Mesenteric fat pad (tissue), 1 donor: ENCODE results near the gene PRCD. TPM values are rescaled to one million over a fixed set of nuclear protein-coding genes. Genes with fewer than 3 reads are reported as not detected.
A peak's percentile ranks its signal among the peaks of the same experiment; 100 is the strongest.

Source experiments
- DNase-seq: peaks from one replicate; pipeline ENCODE4 v3.0.0-alpha.2; 2020; ENCODE audit warnings: low spot score
- total RNA-seq: library from RNA; stranded (reverse); fragmentation: NEBNext Ultra II Directional; extraction: Animal tissue kit (Norgen Biotek cat#: 25700); gene quantifications from one replicate; pipeline ENCODE4 v1.2.1, GENCODE V29; 2021
- donor health status: DM: yes; HTN: yes; CAD: no.

The PRCD gene
- total RNA-seq, 1 donor from 2014 or later, result 5.4 TPM

DNA sequence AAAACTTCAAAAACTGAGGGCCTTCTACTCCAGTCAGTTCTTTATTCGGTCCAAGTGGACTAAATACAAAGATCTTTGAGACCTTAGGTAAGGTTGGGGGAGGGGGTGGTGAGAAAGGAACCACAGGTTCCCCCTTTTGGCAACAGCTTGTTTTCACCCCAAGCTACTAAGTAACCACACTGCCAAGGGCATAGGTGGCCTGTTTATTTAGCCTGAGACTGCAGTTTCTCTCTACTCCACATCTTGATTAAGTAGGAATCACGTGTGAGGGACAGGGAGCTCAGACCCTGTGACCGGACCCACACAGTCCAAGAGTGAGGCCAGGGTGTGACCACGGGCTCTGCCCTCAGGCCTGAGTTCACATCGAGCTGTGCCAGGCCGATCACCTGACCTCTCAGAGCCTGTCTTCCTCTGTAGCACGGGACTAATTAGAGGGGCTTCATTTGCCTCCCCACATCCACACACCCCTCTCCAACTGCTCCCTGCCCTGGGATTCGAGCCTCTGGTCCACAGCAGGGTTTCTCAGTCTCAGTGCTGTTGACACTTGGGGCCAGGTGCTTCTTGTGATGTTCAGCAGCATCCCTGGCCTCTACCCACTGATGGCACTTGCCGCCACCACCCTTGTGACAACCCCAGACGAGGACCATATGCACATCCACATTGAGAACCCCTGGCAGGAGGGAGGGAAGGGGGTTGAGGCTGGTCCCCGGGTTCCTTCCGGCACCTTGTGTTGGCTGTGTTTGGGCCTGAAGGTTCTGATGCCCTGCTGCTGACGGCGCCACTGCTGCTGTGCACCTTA is 28.0 kb downstream of the PRCD start:
- DNase-seq, result no peak

DNA sequence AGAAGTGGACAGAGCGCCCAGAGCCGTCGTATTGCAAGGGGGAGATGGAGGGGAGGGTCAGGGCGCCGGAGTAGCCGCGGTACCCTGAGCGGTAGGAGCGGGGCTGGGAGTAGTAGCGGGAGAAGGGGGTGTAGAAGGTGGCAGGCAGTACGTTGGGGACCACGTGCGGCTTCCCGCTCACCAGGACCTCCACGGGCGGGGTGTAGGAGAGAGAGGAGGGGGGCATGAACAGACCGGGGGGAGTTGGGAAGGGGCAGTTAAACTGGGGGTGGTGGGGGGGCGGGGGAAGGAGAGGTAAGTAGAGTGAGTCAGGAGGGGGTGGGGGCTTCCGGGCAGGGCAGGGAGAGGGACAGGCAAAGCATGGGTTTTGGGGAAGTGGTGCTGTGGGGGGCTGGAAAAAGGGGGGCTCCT is 29.0 kb downstream of the PRCD start:
- no peak for DNase-seq

DNA sequence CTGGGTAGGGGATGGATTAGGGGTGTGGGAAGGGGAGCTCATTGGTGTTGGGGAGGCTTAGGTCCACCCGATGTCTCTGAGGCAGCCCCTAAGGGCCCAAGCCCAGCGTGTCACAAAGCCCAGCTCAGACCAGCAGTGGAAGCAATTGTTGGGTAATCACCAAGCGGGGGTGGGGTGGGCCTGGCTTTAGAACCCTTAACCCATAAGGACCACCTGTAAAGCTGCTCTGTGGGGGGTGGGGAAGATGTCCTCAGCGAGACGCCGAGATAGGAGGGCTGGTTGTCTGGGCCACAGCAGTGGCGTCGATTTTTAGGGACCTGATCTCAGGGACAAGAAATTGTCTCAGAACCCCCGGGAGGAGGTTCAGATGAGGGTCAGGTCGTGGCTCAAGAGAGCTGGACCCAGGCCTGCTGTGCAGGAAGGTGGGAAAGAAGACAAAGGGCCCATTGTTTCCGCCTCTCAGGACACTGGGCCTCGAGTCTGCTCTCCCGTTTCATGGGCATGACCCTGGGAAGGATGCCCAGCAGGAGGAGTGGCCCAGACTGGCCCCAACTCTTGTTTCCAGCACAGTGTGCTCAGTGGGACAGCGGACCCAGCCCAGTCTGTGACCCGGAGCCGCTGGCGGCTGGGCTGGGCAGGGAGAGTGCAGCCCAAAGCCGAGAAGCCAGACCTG is 29.9 kb downstream of the PRCD start:
- DNase-seq, result no peak

DNA sequence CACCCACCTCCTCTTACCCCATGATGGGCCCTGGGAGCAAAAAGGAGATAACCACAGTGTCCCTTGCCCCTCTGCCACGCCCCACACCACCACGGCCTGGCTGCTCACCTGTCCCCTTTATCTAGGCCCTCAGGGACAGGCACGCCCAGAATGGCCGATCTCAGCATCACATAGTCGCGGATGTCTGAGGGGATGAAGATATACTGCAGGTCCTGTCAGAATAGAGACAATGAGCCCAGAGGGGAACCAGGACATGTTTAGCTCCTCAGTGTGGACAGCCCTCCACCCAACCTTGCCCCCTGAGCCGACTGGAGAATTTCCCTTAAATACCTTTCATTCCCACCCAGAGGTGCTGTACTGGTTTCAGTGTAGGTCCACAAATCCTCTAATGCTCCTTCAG is 30.6 kb downstream of the PRCD start:
- DNase-seq, result no peak

DNA sequence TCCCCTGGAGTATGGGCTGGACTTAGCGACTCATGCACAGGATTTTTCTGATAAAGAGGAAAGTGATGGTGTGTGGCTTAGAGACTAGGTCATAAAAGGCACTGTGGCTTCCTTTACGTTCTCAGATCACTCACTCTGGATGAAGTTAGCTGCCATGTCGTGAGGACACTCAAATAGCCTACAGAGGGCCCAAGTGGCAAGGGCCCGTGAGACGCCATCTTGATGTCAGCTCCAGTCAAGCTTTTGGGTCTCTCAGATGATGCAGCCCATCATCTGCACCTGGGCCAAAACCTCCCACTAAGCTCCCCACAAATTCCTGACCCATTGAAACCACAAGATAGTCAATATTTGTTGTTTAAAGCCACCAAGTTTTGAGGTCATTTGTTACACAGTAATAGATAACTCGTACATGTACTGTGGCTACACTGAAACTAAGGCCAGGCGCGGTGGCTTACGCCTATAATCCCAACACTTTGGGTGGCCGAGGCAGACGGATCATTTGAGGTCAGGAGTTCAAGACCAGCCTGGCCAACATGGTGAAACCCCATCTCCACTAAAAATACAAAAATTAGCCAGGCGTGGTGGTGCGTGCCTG is 31.1 kb downstream of the PRCD start:
- DNase-seq, result no peak

DNA sequence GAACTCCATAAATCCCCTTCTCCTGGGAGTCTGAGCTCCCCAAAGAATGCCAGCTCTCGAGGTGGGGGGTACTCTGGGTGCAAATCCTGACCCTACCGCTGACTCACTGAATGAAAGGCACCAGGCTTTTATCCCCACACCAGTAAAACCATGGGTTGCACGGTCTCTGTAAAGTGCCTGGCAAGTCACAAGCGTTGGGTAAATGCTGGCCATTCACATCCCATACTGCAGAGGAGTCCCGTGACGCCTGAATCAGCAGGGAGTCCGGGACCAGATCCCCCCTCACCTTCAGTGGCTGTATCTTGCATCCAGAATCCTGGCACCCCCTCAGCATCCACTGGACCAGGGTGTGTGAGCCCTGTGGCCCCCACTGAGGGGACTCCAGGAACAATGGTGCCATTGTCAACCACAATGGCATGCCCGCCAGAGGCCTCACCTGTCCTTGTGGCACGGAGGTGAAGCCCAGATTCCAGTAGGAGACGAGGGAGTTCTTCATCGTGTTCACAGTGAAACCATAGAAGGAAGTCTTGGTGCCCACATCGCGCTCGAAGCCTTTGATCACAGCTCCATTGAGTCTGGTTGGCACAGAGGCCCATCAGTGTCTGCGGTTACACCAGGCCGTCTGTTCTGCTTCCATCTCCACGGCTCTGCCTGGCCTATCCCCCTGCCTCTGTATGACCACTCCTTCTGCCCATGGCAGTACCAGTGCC is 32.5 kb downstream of the PRCD start:
- DNase-seq, result no peak

DNA sequence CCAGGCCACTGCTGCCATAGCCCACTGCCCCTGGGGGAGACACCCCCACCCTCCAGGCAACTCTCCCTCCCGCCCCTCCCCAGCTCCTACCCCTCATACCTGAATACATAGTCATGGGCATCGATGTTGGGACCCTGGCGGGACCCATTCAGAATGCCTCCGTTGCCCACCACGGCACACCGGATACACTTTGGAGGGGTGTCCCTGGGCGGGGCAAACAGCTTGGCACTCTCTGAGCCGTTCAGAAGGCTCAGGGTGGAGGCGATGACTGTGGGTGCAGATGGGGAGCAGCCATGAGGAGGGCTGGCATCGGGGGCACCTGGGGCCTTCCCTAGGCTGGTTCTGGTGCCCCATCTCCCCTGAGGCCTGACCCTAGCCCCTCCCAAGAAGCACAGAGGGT is 33.3 kb downstream of the PRCD start:
- DNase-seq, result no peak

DNA sequence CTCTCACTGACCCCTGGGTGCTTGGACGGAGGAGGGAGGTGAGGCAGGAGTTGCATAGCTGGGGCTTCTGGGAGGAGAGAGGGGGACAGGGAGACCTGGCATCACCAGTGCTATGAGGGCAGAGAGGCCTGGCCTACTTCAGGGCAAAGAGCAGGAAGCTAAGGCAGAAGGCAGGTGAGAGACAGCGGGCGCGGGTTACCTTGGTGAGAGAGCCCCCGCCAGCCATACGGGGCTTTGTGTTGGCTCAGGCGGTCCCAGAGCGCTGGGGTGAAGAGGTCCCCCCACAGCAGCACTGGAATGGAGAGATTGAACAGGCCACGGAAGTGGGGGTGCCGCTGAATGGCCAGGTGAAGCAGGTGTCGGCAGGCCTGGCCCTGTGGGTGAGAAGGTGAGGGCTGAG is 34.3 kb downstream of the PRCD start:
- no peak for DNase-seq

DNA sequence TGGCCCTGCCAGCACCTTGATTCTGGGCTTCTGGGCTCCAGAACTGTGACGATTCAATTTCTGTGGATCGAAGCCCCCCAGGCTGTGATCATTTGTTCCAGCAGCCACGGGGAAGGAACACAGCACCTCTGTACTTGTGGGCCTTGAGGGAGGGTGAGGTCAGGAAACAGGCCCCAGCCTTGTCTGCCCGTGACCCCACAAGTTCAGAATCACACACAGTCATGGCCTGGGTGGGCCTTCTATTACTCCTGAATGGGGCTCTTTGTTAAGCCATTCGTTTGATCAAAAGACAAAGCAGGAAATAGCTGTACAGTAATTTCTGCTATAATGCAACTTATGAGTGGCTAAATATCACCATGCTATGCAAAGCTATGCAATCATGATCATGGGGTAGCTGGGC is 35.7 kb downstream of the PRCD start:
- no peak for DNase-seq

DNA sequence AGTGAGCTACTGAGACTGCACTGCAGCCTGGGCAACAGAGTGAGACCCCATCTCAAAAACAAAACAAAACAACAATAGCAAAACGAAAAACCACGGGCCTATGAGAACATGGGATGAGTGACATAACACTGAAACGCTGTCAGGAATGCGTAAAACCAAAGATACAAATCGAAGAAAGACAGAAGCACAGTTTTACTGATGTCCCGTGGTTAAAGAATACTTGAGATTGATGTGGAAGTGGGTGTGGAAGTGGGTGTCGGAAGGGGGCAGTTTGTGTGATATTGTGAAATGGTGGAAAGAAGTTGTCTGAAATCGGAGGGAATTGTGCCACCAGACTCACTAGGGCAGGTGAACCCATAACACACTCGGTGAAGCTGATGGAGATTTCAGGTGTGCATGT is 36.3 kb downstream of the PRCD start:
- no peak for DNase-seq

DNA sequence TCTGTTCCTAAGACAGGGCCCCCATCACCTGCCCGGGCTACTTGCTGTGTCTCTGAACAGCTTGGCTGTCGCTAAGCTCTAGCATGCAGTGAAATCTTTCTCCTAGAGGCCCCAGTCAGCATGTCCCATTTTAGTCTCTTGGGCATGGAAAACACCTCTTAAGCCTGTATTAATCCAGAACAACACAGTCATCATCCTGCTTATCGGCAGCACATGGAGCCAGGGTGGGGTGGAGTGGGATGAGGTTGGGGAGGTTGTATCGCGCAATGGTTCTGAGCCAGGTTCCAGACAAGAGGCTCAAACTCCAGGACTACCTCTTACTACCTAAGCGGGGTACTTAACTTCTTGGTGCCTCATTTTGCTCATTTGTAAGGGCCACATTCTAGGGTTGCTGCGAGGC is 38.0 kb downstream of the PRCD start:
- no peak for DNase-seq

DNA sequence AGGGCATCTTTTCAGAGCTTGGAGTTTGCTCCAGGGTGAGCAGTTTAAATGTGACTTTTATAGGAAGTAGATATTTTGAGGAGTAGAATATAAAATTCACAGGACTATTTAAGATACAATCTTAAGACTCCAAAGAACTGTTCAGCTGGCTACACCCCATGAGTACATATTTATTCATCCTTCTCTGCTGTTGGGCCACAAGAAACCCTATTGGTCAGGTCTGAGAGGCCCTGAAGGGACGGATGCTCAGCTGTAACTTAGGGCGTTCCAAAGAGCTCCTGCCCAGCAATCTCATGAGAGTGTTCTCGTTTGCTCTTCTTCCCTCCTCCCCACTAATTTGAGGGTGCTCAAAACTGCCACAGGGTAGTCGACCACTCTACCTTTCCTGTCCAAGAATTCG is 38.5 kb downstream of the PRCD start:
- no peak for DNase-seq

DNA sequence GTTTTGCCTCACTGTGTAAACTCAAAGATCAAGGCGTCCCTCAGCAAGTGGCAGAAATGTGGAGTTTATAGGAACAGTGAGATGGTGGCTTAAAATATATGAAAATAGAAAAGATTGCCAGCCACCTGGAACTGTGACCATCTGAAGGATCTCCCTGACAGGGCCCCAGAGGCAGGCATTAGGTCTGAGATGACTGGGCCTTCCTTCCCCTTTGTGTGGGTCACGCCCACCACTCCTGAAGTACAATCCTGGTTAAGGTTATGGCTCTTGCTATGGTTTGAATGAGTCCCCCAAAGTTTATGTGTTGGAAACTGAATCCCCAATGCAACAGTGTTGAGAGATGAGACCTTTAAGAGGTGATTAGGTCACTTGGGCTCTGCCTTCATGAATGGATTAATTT is 39.4 kb downstream of the PRCD start:
- DNase-seq, result no peak

DNA sequence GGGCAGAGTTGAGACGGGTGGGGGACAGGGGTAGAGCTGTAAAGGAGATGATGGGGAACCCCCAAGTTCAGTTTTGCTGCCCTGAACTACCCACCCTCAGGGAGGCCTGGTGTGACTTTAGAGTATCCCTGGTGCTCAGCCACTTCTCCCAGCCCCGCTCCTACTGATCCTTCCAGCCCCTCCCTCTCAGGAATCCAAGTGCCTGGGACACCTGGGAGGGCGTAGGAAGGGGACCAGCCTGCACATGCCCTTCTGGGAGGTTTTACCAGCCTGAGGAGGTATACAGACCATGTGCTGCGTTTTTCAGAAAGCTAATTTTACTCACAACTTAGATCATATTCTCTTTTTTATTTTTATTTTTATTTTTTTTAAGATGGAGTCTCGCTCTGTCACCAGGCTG is 41.7 kb downstream of the PRCD start:
- DNase-seq, result no peak

DNA sequence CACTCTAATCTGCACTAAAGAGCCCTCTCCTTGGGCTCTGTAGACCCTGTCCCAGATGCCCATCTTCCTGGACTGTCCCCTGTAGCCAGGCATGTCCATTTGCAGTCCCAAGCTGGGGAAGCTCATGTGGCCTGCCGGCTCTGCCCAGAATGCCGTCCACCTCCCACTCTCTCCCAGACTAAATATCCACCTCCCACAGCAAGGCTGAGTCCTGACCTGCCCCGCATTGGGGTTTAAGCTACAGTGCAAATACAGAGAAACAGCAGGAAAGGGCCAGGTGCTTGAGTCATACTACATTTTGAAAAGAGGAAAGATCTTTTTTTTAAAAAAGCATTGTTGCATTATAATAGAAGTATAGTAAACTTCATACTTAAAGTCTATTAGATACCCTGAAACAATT is 42.8 kb downstream of the PRCD start:
- no peak for DNase-seq

DNA sequence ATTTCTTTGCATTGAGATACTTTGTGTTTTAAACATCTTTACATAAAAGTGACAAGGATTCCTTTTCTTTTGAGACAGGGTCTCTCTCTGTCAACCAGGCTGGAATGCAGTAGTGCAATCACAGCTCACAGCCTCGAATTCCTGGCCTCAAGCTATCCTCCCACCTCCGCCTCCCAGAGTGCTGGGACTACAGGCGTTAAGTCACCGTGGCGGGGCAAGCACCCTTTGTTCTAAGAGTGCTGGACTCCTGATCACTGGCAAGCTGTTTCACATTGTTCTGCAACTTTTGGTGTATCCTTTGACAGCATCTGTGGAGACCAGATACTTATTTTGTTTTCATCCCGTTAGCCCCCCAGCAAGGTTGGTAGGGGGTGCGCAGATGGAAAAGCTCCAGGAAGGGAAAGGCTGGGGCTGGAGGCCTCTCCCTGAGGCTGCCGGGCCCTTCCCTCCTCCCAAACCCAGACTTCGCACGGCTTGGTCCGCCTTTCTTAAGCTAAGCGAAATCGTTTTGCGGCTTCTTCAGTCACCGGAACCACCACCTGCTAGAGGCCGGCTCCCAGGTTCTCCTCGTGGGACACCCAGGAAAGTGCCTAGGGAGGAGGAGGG is 44.7 kb downstream of the PRCD start:
- no peak for DNase-seq

DNA sequence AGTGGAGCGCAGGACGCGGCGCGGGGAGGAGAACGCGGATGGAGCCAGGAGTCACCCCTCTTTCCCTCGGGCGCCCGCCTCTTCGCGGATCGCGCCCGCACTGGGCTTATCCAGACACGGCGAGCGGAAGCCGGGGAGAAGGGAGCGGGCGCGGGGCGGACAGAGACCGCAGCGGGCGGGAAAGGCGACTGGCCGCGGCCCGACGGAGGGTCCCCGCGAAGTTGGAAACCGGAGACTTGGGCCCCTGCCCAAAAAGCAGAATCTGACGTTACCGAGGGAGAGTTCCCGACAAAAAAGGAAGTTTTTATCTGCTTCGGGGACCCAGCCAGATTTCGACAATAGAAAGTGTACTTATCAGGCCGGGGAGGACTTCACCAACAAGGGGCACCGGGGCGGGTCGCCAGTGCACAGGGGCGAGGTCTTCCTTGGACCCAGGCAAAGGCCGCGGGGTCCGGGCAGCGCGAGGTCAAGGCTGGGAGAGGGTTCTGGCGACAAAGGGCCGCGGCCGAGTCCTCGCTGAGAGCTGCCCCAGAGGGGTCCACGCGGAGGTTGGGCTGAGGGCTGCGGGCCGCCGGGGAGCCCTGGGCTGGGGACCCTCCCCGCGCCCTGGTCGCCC is 45.3 kb downstream of the PRCD start:
- DNase-seq, result no peak

DNA sequence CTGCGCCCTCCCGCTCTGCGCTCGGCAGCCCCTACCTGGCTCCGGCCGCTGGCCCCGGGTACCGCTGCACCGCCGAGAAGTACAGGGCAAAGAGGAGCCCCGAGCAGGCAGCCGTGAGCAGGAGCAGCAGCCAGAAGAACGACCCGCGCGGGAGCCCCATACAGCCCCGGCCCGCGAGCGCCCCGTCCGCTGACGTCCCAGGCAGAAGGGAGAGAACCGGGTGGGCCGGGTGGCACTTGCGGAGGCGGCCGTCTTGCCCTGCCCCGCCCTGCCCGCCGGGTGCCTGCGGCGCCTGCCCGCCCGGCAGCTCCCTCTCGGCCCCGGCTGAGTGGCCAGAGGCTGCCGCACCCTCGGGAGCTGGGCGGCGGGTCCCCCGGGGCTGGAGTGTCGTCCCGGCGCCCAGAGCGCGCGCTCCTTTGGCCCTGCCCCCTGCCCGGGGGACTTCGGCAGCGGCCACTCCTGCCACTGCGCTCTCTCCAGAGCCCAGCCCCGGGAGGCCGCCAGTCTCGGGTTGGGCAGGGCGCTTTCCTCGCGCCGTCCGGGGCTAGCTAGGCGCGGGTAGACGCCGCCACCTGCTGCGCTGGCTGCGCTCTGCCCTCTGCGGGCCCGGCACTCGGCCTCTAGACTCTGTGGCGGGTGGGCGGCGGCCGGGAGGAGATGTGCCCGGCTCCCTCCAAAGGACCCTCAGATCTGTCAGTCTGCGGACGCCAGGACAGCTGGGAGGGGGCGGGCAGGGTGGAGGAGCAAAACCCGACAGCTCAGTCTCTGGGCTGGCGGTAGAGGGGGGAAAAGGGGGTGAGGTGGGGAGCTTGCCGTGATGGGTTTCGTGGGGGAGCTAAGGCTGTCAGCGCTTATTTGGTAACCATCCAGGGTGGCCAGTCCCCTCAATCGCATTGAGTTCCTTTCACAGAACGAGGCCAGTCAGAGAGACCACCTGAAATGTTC is 46.1 kb downstream of the PRCD start, which contains the start of gene ST6GALNAC2:
Gene ST6GALNAC2 (minus strand): TSS at position 212 of the 945 bp plus-strand sequence. CDS start 52 bp downstream, at position 160.
- peak; percentile 91 for DNase-seq

DNA sequence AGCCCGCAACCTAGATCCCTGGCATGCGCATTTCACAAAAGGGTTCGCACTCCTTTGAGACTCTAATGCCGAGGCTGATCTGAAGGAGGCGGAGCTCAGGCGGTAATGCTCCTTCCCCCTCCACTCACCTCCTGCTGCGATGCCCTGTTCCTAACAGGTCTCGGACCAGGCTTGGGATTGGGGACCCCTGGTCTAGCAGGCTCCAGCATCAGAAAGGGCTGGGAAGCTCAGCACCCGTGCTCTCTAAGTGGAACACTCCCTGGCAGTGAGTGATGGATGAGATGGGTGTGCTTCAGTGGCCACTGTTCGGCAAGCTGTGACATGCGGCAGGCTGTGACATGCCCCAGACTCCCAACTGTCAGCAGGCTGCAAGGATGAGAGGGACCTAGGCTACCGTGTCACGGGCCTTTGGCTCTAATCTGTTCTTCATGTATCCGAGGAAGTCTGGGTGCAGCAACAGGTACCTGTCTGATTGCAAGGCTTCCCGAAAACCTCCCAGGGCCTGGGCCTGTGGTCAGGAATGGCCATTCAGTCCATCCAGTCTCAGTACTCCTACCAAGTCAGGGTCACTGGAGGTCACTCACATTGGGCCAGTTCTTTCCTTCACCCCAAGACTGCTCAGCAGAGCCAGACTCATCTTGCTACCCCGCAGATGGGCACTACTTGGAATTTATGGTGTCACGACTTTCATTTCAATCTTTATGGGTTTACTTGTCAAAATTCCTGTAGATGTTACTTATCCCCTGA is 47.1 kb downstream of the PRCD start:
- DNase-seq, result no peak
